B cell (primary cell): ENCODE results near the gene ICAM3. TPM values are rescaled to one million over a fixed set of nuclear protein-coding genes. Genes with fewer than 3 reads are reported as not detected.

Source experiments
- ATAC-seq: fragments of 200-7000 bp; cut with Tn5 transposase; one replicate; pipeline ENCODE4 v1.10.0; 2021; ENCODE audit warnings: low read depth, mild to moderate bottlenecking, moderate number of reproducible peaks, moderate library complexity
- CTCF ChIA-PET: fragments of 350-600 bp; sonication (Branson Sonifier 250); formaldehyde crosslinking; loops from one replicate; lab custom pipeline; 2021; ENCODE audit warnings: antibody characterized with exemption, inconsistent platforms; lab: Charles Lee
- POLR2A ChIA-PET: fragments of 350-600 bp; sonication (Branson Sonifier 250); formaldehyde crosslinking; loops from one replicate; lab custom pipeline; 2021; ENCODE audit warnings: antibody characterized with exemption; lab: Charles Lee
- DNase-seq: peaks from one replicate; pipeline ENCODE4 v3.0.0; 2013
- H2AFZ ChIP-seq: 2 replicates; pipeline ENCODE4 v1.6.1; 2012; ENCODE audit warnings: mild to moderate bottlenecking, low read depth, low read length; ENCODE audit not compliant: insufficient read depth, poor library complexity, severe bottlenecking
- H3K27ac ChIP-seq, 2 donors: 1 replicate in 1 of 2; 2 replicates in 1 of 2; pipeline ENCODE4 v1.5.1; 2012 to 2013; ENCODE audit warnings: low read length in 2 of 2, mild to moderate bottlenecking in 2 of 2, moderate library complexity in 1 of 2
- H3K27me3 ChIP-seq, 4 experiments: fragments of 200-600 bp in 1 of 4; sonication (generic) in 1 of 4; replicated peaks in 1 of 4; 1 replicate in 2 of 4; 2 replicates in 2 of 4; pipeline versions ENCODE4 v1.6.1 to v1.7.0; 2013 to 2016; ENCODE audit warnings: low read length in 3 of 4, mild to moderate bottlenecking in 2 of 4, mixed read lengths in 1 of 4, moderate library complexity in 1 of 4; ENCODE audit not compliant: insufficient read depth in 4 of 4, control insufficient read depth in 3 of 4; ENCODE audit errors: control extremely low read depth in 1 of 4
- H3K36me3 ChIP-seq, 2 experiments: replicated peaks in 1 of 2; 1 replicate in 1 of 2; 2 replicates in 1 of 2; pipeline versions ENCODE4 v1.6.1 to v1.7.1; 2013; ENCODE audit warnings: low read length in 1 of 2; ENCODE audit not compliant: insufficient read depth in 2 of 2, control insufficient read depth in 1 of 2; ENCODE audit errors: control extremely low read depth in 1 of 2, extremely low read depth in 1 of 2
- H3K4me1 ChIP-seq, 2 donors: fragments of 200-600 bp in 1 of 2; sonication (generic) in 1 of 2; 1 replicate in 1 of 2; 2 replicates in 1 of 2; pipeline versions ENCODE4 v1.5.1 to v1.6.1; 2013 to 2017; ENCODE audit warnings: low read length in 2 of 2; ENCODE audit not compliant: control insufficient read depth in 2 of 2, insufficient read depth in 2 of 2
- H3K4me2 ChIP-seq: replicated peaks from 2 replicates; pipeline ENCODE3; 2012; ENCODE audit warnings: mild to moderate bottlenecking, low read depth, low read length; ENCODE audit not compliant: poor library complexity, severe bottlenecking
- H3K4me3 ChIP-seq, 5 experiments: fragments of 200-600 bp in 1 of 5; sonication (generic) in 1 of 5; 1 replicate in 3 of 5; 2 replicates in 2 of 5; pipeline versions ENCODE4 v1.5.1 to v1.7.0; 2011 to 2016; ENCODE audit warnings: low read length in 4 of 5, mild to moderate bottlenecking in 4 of 5, low read depth in 2 of 5, control low read depth in 1 of 5, moderate library complexity in 1 of 5; ENCODE audit not compliant: insufficient read depth in 1 of 5; ENCODE audit errors: control extremely low read depth in 1 of 5, extremely low read depth in 1 of 5
- H3K79me2 ChIP-seq: fragments of 200-600 bp; sonication (generic); one replicate; pipeline ENCODE4 v1.6.0; 2016; ENCODE audit warnings: low read length; ENCODE audit not compliant: control insufficient read depth, insufficient read depth
- H3K9ac ChIP-seq: fragments of 200-600 bp; sonication (generic); 2 replicates; pipeline ENCODE4 v1.6.1; 2017; ENCODE audit warnings: mild to moderate bottlenecking, low read length, moderate library complexity
- H3K9me3 ChIP-seq, 3 donors: one replicate each; pipeline versions ENCODE4 v1.6.1 to v1.7.1; 2013; ENCODE audit warnings: low read length in 2 of 3; ENCODE audit not compliant: control insufficient read depth in 2 of 3, insufficient read depth in 1 of 3; ENCODE audit errors: control extremely low read depth in 1 of 3
- H4K20me1 ChIP-seq: 2 replicates; pipeline ENCODE4 v1.6.0; 2012; ENCODE audit warnings: mild to moderate bottlenecking, low read length; ENCODE audit not compliant: insufficient read depth, control insufficient read depth, poor library complexity, severe bottlenecking
- H3K27ac Mint-ChIP-seq: one replicate; pipeline ENCODE4 v1.8.0; 2021; ENCODE audit warnings: mixed read lengths
- H3K27me3 Mint-ChIP-seq: one replicate; pipeline ENCODE4 v1.8.0; 2021; ENCODE audit warnings: mixed read lengths
- H3K4me1 Mint-ChIP-seq: one replicate; pipeline ENCODE4 v1.8.0; 2021; ENCODE audit warnings: mixed read lengths
- H3K4me3 Mint-ChIP-seq: one replicate; pipeline ENCODE4 v1.8.0; 2021; ENCODE audit warnings: mixed read lengths
- H3K9me3 Mint-ChIP-seq: one replicate; pipeline ENCODE4 v1.8.0; 2022; ENCODE audit warnings: mixed read lengths; ENCODE audit not compliant: insufficient read depth
- CTCF ChIP-seq: fragments of 200-600 bp; IDR thresholded peaks from one replicate; pipeline ENCODE4 v1.8.0; 2022; ENCODE audit warnings: antibody characterized with exemption, mild to moderate bottlenecking
- EZH2 ChIP-seq: IDR thresholded peaks from 2 replicates; pipeline ENCODE4 v1.6.1; 2012; ENCODE audit warnings: borderline replicate concordance, low read depth, mild to moderate bottlenecking, moderate library complexity, low read length; ENCODE audit not compliant: insufficient read depth, poor library complexity, severe bottlenecking
- WGBS: methylation state at CpG from one replicate; pipeline ENCODE4 v1.1.5; 2013; ENCODE audit warnings: missing lambda C conversion rate; ENCODE audit not compliant: insufficient coverage; 5-methylcytosine and 5-hydroxymethylcytosine counted together
- intact Hi-C: fragments of 100-400 bp; cut with micrococcal nuclease; formaldehyde crosslinking; loops from one replicate; pipeline ENCODE4 v1.10.0; 2022
- polyA plus RNA-seq: library from polyadenylated mRNA; depleted of rRNA; stranded (reverse); fragments of >200 nt; gene quantifications from 2 replicates; pipeline ENCODE4 v1.2.3, GENCODE V29; 2012
- total RNA-seq, 2 donors: library from RNA; stranded (reverse); fragments of 120-200 nt in 1 of 2; gene quantifications; 1 replicate in 1 of 2; 2 replicates in 1 of 2; pipeline versions ENCODE4 v1.2.3 to v1.2.4, GENCODE V29; 2013 to 2022

The ICAM3 gene
- total and polyA plus RNA-seq, 2 donors (not counting 1 experiment from before 2014, with no cell fraction given): 119 to 223 TPM

- H3K27ac ChIP-seq: no peak overlapping the region
- no peak overlapping the region for H2AFZ ChIP-seq
- CTCF ChIA-PET: no interaction called here
- TF ChIP-seq EZH2: no peak
- no peak for TF ChIP-seq CTCF
- H3K36me3 ChIP-seq: peaks cover 0 to 76% of the 10 kb centered on the region in 2 experiments
- H3K9me3 ChIP-seq: no peaks in the 10 kb centered on the region
- H3K27me3 ChIP-seq: no peaks in the 10 kb centered on the region
- DNase-seq (no peak), ATAC-seq (no peak)
- Mint-ChIP-seq H3K9me3 (no peaks in the 10 kb centered on the region), H3K27me3 (no peaks in the 10 kb centered on the region), H3K27ac (no peak overlapping the region), H3K4me3 (no peak overlapping the region), H3K4me1 (no peaks in the 10 kb centered on the region)
- peaks cover 30% of the 10 kb centered on the region for H3K79me2 ChIP-seq
- H3K9ac ChIP-seq: no peak overlapping the region
- 93% methylated on average over 16 of the region's 16 CpGs for WGBS
- intact Hi-C loops: no loop called here
- H3K4me3 ChIP-seq: no peak overlapping the region
- no peak overlapping the region for H3K4me2 ChIP-seq
- H3K4me1 ChIP-seq: no peaks in the 10 kb centered on the region
- POLR2A ChIA-PET: no interaction called here
- peaks cover 26% of the 10 kb centered on the region for H4K20me1 ChIP-seq
Observed at GRCh38 chr19:10361569-10362011, 22.2 kb upstream of the ICAM3 start.

GRCh38 chr19:10356431-10356830 is 17.0 kb upstream of the ICAM3 start:
- Mint-ChIP-seq H3K27ac (no peak overlapping the region), H3K9me3 (no peaks in the 10 kb centered on the region), H3K4me3 (no peak overlapping the region), H3K27me3 (no peaks in the 10 kb centered on the region), H3K4me1 (no peaks in the 10 kb centered on the region)
- no peak for ATAC-seq
- no peak overlapping the region for H3K9ac ChIP-seq
- TF ChIP-seq CTCF (no peak), EZH2 (no peak)
- intact Hi-C loops: no loop called here
- no peaks in the 10 kb centered on the region for H3K27me3 ChIP-seq
- no peak overlapping the region for H2AFZ ChIP-seq
- no peaks in the 10 kb centered on the region for H3K4me1 ChIP-seq
- CTCF ChIA-PET: interaction anchor here (0.6 to 1.6 kb wide), 2 partner anchors 11 to 32 kb away, joined by 4 to 6 read pairs; no protein-coding TSS in a partner anchor
- H3K4me3 ChIP-seq: no peak overlapping the region
- H4K20me1 ChIP-seq: no peaks in the 10 kb centered on the region
- DNase-seq: no peak
- peaks cover 0 to 9% (median 0%) of the 10 kb centered on the region in 3 donors for H3K9me3 ChIP-seq
- WGBS: 96% methylated on average over 12 of the region's 12 CpGs
- no peak overlapping the region for H3K4me2 ChIP-seq
- H3K79me2 ChIP-seq: no peaks in the 10 kb centered on the region
- H3K36me3 ChIP-seq: peaks cover 0 to 53% of the 10 kb centered on the region in 2 experiments
- POLR2A ChIA-PET: no interaction called here
- no peak overlapping the region for H3K27ac ChIP-seq
